Stimulated activated CD8-positive, alpha-beta memory T cell treated with anti-CD3 and anti-CD28 coated beads, Interleukin-4, amount 100 ng/mL, for 24 hours (primary cell): ENCODE data around the gene CBX5.
"Not testable (repeated sequence)": the region's sequence is repeated elsewhere in the genome, so short reads cannot be mapped to it uniquely, and the experiment has no call there.

ENCODE experiments used
- DNase-seq: peaks from one replicate; pipeline ENCODE4 v3.0.0-alpha.2; 2020; ENCODE audit warnings: low read depth

CBX5 gene

DNA sequence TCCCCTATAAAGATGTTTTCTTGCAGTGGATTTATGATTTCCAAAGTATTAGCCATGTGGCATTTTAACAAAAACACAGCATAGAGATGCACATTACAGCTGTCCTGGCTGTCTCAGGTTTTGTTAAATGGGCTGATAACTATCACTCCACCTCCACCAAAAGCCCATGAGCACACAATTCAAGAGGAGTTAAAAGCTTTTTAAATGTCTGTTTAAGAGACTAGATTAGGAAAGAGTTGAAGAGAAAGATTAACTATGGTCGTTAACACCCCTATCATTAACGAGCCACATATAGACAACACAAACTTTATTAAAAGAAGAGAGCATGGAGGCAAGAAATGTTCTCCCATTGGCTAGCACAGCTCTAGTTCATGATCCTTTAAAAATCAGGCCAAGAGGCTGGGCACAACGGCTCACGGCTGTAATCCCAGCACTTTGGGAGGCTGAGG, 14.5 kb downstream of the CBX5 start:
- no peak for DNase-seq

DNA sequence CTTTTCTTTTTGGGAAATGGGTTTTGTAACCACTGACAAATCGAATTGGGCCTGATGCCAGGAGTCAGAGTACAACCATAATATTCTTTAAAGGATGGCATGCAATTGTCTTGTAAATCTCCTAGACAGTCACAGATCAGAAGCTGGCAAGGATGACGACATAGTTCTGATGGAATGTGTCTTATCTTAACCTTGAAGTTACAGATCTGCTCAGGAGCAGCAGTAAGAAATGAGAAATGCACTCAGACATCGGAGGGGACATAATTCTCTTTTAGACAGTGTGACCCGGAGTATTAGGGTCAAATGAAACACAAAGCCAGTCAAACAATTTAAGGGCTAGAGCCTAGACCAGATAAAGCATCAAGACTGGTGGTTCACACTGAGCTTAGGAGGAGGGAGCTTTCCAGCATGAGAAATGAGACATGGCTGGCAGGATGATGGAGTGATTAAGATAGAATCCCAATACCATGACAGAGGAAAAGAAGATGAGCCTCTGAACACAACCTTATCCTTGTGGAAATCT, 17.5 kb downstream of the CBX5 start:
- DNase-seq, result no peak

DNA sequence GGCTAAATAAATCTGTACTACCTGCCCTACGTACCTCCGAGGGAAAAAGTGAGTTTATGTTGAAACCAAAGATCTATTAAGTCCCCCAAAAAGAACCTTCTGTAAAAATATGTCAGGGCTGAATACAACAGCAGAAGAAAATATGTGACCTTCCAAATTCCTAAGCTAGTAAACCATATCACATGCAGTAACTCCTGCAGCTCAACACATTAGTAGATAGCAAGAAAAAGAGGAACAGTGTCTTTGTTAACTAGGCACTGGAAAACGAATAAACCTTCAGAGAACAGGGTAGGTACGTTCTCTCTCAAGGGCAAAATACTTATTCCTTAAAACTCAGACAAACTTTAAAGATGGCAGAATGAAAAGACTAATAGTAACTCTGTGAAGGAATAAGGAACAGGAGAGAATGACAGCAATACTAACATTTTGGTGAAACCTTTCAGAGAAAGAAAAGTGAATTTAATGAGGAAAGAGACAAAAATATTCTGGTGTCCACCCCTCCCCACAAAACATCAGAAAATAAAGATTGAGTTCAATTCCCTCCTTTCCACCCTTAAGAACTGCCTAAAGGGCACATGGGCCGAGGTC, 18.0 kb downstream of the CBX5 start:
- DNase-seq, result no peak

DNA sequence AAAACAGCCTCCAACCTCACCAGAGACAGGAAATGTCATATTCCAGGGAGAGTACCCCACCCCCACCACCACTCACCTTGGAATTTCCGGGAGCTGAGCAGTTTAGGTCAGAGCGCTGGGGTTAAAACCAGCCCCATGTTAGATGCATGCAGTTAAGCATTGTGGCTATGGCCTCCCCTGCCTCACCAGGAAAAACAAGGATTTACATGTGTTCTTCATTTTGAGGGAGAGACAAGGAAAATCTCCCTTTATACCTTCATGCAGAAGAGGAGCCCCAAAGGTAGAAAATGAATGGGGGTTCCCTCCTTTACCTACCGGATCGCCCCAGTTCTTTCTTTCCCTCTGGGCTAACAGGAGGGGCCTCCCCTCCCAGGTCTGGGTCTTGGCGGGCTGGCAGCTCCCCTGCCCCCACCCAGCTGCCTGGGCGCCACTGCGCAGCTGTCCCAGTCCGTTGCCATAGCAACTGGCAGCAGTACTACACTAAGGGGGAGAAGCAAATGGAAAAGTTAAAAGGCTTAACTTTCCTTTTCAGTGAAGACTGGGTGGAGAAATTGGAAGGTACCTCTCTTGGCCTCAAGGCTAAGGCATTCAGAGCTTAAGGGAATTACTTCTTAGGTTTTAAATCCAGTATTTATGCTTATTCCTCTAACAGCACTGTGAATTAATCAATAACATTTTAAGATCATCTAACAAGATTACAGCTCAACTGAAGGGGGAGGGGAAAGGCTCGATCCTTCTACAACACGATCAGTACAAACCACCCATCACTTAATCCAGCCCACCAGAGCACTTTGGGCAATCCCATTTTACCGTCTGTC, 20.5 kb downstream of the CBX5 start:
- DNase-seq, result peak; percentile 26

DNA sequence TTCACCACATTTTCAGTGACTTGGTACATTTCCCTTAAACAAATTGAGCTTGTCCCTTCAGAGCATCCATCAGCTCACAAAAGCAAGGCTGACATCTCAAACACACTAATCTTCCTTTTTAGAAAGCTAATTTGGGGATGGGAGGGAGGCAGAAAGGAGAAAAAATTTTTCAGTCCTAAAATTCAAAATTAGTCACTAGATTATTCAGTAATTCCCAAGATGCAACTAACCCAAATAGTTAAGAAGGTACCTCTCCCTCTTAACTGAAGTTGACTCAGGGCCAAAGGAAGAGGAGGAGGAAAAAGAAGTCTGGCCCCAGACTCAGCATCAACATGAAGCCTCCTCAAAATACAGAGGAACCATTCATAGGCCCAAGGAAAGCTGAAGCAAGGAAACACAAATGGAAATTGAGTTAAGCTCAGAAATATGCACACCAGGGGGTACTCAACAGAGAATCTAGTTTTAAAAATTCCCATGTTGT, 21.7 kb downstream of the CBX5 start:
- no peak for DNase-seq

DNA sequence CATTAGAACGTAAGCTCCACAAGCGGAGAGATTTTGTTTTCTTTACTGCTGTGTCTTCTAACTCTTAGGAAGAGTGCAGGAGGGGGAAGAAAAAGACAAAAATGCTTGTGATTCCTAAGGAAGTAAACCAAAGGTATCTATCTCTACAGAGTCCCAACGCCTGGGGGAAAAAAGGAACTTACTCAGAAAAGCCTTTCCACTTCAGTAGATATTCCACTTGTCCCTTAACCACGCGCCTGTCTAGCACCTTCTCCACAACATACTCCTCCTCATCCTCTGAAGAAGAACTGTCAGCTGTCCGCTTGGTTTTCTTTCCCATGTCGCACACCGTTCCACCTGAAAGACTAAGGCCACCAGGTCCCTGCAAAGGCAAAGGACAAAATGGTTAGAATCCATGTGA, 22.6 kb downstream of the CBX5 start:
- no peak for DNase-seq

DNA sequence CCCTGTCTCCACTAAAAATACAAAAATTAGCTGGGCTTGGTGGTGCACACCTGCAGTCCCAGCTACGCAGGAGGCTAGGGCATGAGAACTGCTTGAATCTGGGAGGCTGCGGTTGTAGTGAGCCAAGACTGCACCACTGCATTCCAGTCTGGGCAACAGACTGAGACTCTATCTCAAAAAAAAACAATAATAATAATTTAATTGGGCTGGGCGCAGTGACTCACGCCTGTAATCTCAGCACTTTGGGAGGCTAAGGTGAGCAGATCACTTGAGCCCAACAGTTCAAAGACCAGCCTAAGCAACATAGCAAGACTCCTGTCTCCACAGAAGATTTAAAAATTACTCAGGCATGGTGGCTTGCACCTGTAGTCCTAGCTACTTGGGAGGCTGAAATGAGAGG, 26.7 kb downstream of the CBX5 start:
- no peak for DNase-seq

DNA sequence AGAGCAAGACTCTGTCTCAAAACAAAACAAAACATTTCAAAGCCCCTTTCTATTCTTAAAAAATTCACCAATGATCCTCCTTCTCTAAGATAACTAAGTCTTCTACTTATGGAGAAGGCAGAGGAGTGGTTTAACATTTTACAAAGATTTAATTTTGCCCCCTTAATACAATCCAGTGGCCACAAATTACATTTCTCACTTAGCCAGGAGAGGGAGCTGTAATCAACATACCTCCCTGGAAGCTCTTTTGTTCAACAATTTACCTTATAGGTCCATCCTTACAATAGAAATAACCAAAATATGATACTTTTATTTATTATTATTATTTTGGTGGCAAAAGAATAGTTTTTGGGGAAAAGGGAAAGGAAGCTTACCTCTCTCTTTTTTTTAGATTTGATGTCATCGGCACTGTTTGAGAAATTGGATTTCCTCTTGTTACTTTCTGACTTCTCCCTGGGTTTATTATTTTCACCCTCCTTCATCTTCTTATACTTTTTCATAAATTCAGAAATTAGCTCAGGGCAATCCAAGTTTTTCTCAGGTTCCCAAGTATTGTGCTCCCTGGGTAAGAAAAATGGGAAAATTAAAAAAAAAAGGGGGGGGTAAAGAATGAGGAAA, 28.1 kb downstream of the CBX5 start:
- DNase-seq, result no peak

DNA sequence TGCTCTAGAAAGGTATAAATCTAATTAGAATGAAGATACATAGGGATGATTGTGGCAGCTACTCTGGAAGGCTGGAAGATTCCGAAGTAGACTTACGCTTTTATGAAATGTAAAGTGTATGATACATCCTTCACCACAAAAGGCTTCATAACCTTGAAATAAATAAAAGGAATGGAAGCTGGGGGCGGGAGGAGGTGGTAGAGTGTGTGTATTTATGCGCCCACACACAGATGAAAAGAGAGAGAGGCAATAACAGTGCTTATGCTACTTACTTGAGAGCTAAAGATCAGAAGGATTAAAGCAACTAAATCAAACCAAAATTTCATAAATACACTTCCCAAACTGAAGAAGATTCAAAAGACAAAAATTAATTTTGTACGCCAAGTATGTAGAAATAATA, 30.4 kb downstream of the CBX5 start:
- no peak for DNase-seq

DNA sequence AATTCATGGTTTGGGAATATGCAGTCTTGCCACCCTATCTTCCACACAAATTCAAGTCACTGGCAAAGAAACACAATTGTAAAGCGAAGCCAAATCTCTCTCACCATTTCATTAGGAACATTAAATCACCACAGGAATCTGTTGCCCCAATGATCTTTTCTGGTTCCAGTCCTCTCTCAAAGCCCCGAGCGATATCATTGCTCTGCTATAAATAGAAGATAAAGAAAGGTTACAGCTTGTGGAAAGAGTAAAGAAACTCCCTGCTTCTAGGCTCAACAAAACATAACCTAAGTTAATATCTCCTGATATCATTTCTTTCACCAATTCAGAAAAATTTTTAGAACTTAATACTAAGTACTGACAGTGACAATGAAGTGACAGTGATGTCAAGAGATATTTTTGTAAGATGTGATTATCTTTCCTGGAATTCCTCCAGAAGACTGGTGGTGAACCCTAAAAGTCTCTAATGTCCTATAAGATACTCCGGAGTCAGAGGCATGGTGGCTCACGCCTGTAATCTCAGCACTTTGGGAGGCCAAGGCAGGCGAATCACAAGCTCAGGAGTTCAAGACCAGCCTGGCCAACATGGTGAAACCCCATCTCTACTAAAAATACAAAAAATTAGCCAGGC, 33.8 kb downstream of the CBX5 start:
- DNase-seq, result no peak

DNA sequence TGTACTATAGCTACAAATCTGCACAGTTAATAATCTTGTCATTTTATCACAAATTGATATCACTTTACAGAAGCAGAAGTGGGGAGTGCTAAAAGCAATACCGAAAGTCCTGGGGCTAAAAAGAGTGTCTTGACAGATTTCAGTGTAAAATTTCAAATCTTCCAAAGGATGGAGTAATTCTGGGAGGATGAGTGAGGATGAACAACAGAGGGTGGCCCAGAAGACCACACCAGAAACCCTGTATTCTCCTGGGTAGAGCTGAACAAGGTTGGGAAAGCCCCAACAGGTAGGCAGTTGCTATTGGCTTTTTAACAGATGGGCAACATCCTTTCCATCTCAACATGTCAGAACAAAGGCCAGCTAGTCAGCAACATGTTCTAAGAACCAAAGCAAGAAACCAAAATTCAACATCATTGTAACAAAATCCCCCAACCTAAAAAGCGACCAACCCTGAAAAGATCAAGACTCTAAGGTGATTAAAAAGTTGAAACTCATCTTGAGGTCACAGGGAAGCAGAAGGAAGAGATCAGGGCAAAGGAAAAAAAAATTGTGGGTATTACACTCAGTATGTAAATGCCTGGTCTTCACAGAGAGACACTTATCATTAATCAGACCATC, 38.8 kb downstream of the CBX5 start:
- no peak for DNase-seq

DNA sequence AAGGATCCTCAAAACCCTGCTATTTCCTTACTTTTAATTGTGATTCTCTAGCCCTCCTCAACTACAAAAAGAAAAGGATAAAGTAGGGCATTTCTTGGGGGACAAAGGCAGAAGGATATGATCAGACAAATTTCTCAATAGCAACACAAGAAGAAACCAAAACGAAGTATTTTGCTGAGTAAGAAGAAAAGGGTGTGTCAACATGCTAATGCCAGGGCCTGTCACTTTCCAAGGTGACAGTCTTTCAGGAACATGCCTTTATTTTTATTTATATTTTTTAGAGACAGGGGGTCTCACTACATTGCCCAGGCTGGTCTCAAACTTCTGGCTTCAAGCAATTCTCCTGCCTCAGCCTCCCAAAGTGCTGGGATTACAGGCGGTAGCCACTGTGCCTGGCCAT, 39.8 kb downstream of the CBX5 start:
- no peak for DNase-seq

DNA sequence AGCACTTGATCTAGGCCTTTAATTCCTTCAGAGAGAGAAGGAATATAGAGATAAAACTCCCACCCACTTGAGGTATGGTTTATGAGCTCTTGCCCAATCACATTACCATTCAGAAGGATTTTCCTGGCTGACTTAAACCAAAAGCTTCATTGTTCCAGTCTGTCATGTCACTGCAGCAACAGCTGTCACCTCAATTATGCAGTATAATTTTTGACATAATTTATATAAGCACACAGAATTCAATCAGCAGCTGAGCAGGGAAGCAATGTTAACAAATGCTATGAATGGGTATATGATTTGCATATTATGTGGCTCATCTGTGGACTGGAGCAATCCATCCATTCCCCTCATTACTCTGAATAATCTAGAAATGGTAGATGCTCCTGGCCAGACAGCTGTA, 40.3 kb downstream of the CBX5 start:
- DNase-seq, result no peak

DNA sequence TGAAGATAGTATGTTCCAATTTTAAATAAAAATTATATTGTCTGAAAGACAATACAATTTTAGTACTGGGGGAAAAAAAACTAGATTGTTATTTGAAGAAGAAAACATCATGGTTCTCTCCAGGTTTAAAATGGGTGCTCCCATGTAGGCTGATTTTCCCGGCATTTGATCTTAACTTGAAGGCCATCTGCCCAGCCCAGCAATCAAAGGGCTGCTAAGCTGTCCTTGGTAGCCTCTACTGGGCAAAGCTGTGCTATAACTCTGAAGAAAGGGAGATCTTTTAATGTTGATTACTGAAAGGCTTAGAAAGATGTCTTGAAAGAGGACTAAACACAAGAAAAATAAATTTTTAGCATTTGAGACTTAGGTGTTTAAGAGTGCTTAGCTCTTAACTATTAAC, 41.4 kb downstream of the CBX5 start:
- no peak for DNase-seq

DNA sequence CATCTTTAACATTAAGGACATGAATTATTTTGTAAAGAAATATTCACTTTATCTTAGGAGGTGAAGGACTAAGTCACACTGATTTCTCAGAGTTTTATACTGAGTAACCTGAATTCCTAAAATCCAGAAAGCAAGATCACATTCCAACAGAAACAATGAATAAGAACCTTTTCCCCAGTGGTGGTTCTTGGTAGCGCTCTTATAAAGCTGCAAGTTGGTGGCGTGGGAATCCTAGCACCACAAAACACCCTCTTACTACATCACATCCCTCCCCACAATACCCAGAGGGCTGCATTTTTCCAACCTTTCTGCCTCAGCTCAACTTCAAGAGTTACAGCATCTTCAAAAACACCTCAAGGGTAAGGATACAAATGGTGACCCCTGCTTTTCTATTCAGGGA, 47.1 kb downstream of the CBX5 start:
- no peak for DNase-seq

DNA sequence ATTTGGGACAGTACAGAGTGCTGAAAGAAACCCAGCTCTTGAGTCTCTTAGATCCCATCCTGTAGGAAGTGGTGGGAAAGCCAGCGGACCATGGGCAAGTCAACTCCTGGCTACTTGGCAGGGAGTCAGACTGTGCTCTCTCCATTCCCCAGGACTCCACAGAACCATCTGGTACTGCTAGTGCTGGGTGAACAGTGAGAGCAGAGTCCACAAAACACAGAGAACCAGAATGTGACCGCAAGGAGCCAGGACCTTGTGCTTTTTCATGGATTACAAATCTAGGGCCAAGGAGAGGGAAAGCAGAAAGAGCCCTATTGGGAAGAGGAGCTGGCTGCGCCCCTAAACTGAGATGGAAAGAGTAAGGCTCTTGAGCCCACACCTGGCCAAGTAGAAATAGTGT, 48.7 kb downstream of the CBX5 start:
- not testable (repeated sequence) for DNase-seq

DNA sequence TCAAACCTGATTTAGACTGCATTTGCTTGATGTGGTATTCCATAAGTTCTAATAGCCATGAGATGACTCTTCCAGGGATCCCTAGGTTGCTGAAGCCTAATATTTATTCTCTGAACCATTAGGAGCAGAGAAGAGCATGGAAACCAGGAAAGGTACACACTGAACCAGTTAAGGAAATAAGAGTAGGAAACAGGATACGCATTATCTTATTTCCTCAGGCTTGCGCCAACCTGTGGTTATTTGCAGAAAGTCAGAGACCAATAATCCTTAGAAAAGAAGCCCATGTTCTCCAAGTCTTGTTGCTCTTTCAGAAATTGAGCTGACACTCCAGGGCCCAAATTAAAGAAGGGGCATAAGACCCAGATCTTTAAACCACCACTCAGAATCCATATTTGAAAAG, 49.4 kb downstream of the CBX5 start:
- DNase-seq, result no peak

DNA sequence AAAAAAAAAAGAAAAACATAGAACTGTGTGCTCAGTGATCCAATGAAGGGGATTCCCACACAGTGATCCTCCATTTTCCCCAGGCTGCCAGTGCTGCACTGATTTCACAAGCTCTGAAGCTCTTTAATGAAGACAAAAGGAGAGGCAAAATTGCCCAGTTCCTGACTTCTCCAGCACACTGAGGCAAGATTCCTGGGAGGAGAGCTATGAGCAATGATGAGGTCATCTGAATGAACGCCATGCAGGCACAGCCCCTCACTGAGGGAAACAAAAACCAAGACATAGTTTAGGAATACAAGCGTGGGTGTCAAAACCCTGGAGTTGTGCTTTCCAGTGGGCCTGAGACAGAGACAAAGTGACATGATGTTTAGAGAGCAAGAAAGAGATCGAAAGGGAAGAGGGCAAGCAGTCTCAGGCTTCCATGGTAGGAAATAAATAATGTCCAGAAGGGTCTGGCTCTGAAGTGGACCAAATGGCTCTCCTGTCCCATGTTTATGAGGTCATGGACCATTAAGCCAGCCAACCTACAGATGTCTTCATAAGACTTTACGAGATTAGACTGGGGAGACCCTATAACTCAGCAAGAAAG, 50.2 kb downstream of the CBX5 start:
- DNase-seq, result no peak

DNA sequence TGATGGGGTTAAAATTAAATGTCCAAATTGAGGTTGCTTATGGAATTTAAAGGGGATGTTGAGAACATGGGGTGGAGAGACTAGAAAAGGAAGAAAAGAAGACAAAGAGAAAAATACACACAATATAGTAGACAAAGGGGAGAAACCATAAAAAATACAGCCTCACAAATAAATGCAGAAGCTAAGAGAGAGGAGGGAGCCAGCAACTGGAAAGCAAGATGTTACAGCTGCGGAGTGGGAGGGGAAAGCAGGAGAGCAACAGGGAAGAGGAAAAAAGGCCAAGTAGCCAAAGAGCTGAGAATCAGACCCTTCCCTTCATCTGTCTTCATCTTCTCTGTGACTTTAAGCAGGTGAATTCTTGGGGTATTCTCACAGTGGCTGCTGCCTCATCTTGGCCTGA, 51.5 kb downstream of the CBX5 start:
- no peak for DNase-seq

DNA sequence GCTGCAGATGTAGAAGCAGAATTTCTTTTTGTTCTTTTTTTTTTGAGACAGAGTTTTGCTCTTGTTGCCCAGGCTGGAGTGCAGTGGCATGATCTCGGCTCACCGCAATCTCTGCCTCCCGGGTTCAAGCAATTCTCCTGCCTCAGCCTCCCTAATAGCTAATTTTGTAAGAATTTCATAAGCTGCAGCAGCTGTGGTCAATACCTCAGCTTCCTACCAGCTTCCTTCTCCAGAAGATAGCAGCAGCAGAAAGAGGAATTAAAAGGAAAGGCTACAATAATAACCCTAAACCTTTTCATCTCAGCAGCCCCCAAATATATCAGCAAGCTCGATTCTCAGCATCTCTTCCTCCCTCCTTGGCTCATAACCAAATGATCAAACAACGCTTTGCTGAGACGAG, 52.0 kb downstream of the CBX5 start:
- DNase-seq, result not testable (repeated sequence)

DNA sequence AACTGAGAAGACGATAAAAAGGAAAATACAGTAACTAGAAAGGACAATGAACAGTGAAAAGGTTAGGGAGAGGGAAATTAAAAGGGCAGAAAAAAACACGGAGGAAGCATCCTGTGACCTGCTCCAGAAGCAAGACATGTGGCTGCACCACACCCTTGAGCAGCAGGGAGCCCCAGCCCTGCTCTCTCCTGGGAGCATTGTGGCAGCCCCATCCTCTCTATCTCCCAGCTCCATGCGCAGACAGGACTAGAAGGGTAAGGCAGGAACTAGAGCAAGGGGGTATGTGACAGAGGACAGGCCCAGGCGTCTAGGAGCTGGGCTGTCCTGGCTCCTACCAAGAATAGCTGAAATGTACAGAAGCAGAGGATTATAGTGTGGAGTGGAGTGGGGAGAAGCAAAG, 52.5 kb downstream of the CBX5 start:
- no peak for DNase-seq

DNA sequence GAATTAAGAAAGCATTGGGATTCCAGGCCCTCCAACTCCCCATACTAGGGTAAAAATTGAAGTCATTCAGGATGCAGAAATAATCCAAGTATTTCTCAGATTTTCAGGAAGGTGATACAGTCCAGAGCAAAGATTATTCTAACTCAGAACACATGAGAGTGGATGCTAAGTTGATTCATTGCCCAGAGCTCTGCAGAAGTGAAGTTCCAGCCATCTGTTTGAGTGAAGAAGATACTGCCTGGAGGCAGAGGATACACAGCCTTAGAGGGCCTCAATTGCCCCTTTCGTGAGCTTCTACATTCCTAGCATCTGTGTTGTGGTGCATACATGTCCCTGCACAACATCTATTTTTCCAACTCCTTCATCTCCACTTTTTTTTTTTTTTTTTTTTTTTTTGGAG, 54.3 kb downstream of the CBX5 start:
- DNase-seq, result no peak
